Bronchial epithelial cell (primary cell): ENCODE data around the gene IGFBP1. TPM values are rescaled to one million over a fixed set of nuclear protein-coding genes. Genes with fewer than 3 reads are reported as not detected.

Source experiments
- DNase-seq: peaks from one replicate; pipeline ENCODE4 v3.0.0-alpha.2; 2010; ENCODE audit warnings: low read depth
- FAIRE-seq: peaks from 2 replicates; lab custom pipeline; 2011; peaks lifted over from hg19 to GRCh38; lab: Jason Lieb, UNC
- H3K27me3 ChIP-seq: 2 replicates; pipeline ENCODE4 v1.5.1; 2011; ENCODE audit warnings: low read length; ENCODE audit not compliant: control insufficient read depth, insufficient read depth
- H3K36me3 ChIP-seq: 2 replicates; pipeline ENCODE4 v1.5.1; 2011; ENCODE audit warnings: low read length; ENCODE audit not compliant: control insufficient read depth, insufficient read depth
- H3K4me3 ChIP-seq: 2 replicates; pipeline ENCODE4 v1.5.1; 2011; ENCODE audit warnings: mild to moderate bottlenecking, low read depth, low read length, control low read depth
- CTCF ChIP-seq: IDR thresholded peaks from 2 replicates; pipeline ENCODE4 v1.5.1; 2011; ENCODE audit warnings: mild to moderate bottlenecking, moderate library complexity, low read length, control low read depth, inconsistent platforms; ENCODE audit not compliant: insufficient read depth, severe bottlenecking
- total RNA-seq: library from RNA; depleted of rRNA; stranded (reverse); fragments of >200 nt; gene quantifications from 2 replicates; pipeline ENCODE4 v1.2.1, GENCODE V29; 2014

The IGFBP1 gene
- total RNA-seq, 1 donor from 2014 or later = under 0.01 TPM

- no peak for DNase-seq
- H3K36me3 ChIP-seq = no peaks in the 10 kb centered on the region
- FAIRE-seq = no peak
- H3K4me3 ChIP-seq = peak overlapping the region; percentile 30
- TF ChIP-seq CTCF = no peak
- peaks cover 18% of the 10 kb centered on the region for H3K27me3 ChIP-seq
Measured at GRCh38 chr7:45921381-45921698, 33.1 kb downstream of the IGFBP1 start.

- no peak overlapping the region for H3K4me3 ChIP-seq
- peak; percentile 81 for TF ChIP-seq CTCF
- H3K27me3 ChIP-seq = peaks cover 18% of the 10 kb centered on the region
- no peaks in the 10 kb centered on the region for H3K36me3 ChIP-seq
- peak; percentile 54 for DNase-seq
- FAIRE-seq = no peak
Measured at GRCh38 chr7:45921699-45922519, 33.6 kb downstream of the IGFBP1 start.

GRCh38 chr7:45922810-45923209, 34.5 kb downstream of the IGFBP1 start:
- DNase-seq = peak; percentile 18
- peaks cover 17% of the 10 kb centered on the region for H3K27me3 ChIP-seq
- FAIRE-seq = no peak
- H3K4me3 ChIP-seq = no peak overlapping the region
- H3K36me3 ChIP-seq = no peaks in the 10 kb centered on the region
- TF ChIP-seq CTCF = no peak

- Histone ChIP-seq H3K27me3 (peaks cover 14% of the 10 kb centered on the region), H3K4me3 (no peak overlapping the region), H3K36me3 (no peaks in the 10 kb centered on the region)
- DNase-seq (peak; percentile 53), FAIRE-seq (no peak)
- TF ChIP-seq CTCF = peak; percentile 77
Measured at GRCh38 chr7:45923290-45923689, 35.0 kb downstream of the IGFBP1 start.

GRCh38 chr7:45923818-45924217, 35.5 kb downstream of the IGFBP1 start:
- peaks cover 10% of the 10 kb centered on the region for H3K27me3 ChIP-seq

More at GRCh38 chr7:45923818-45924217, 35.5 kb downstream of the IGFBP1 start:
- no peak for TF ChIP-seq CTCF
- H3K36me3 ChIP-seq = no peaks in the 10 kb centered on the region
- FAIRE-seq (no peak), DNase-seq (no peak)
- H3K4me3 ChIP-seq = no peak overlapping the region
